MM.1S (cell line): ENCODE results near the gene TPCN2.

Source experiments
- DNase-seq: peaks from one replicate; pipeline ENCODE4 v3.0.0-alpha.2; 2015
- H2AFZ ChIP-seq: fragments of 300-600 bp; sonication (generic); 2 replicates; pipeline ENCODE4 v1.6.0; 2016; ENCODE audit warnings: antibody characterized with exemption, low read length
- H3F3A ChIP-seq: fragments of 300-600 bp; sonication (generic); 2 replicates; pipeline ENCODE4 v1.6.1; 2016; ENCODE audit warnings: mild to moderate bottlenecking, antibody characterized with exemption, low read length, moderate library complexity, mixed read lengths; ENCODE audit not compliant: insufficient read depth
- H3K27ac ChIP-seq: fragments of 300-600 bp; sonication (generic); 2 replicates; pipeline ENCODE4 v1.5.1; 2016; ENCODE audit warnings: mild to moderate bottlenecking, low read length
- H3K27me3 ChIP-seq: fragments of 300-600 bp; sonication (generic); replicated peaks from 2 replicates; pipeline ENCODE4 v1.6.0; 2016; ENCODE audit warnings: low read length; ENCODE audit not compliant: insufficient read depth
- H3K36me3 ChIP-seq: fragments of 300-600 bp; sonication (generic); replicated peaks from 2 replicates; pipeline ENCODE4 v1.6.1; 2016; ENCODE audit warnings: mild to moderate bottlenecking, low read length, mixed read lengths; ENCODE audit not compliant: insufficient read depth
- H3K4me1 ChIP-seq: fragments of 300-600 bp; sonication (generic); 2 replicates; pipeline ENCODE4 v1.6.1; 2016; ENCODE audit warnings: low read length, mixed read lengths
- H3K4me2 ChIP-seq: fragments of 300-600 bp; sonication (generic); 2 replicates; pipeline ENCODE4 v1.6.0; 2016; ENCODE audit warnings: low read depth, low read length
- H3K4me3 ChIP-seq: fragments of 300-600 bp; sonication (generic); 2 replicates; pipeline ENCODE4 v1.5.1; 2016; ENCODE audit warnings: low read length, mixed read lengths
- H3K79me2 ChIP-seq: fragments of 300-600 bp; sonication (generic); 2 replicates; pipeline ENCODE4 v1.6.1; 2016; ENCODE audit warnings: mixed run types, low read length, mixed read lengths
- H3K9ac ChIP-seq: fragments of 300-600 bp; sonication (generic); 2 replicates; pipeline ENCODE4 v1.6.1; 2016; ENCODE audit warnings: low read length, mixed read lengths
- H3K9me2 ChIP-seq: fragments of 300-600 bp; sonication (generic); replicated peaks from 2 replicates; pipeline ENCODE4 v1.6.1; 2016; ENCODE audit warnings: mild to moderate bottlenecking, low read length, mixed read lengths; ENCODE audit not compliant: insufficient read depth
- H3K9me3 ChIP-seq: fragments of 300-600 bp; sonication (generic); replicated peaks from 2 replicates; pipeline ENCODE4 v1.6.1; 2016; ENCODE audit warnings: mild to moderate bottlenecking, low read length, mixed read lengths; ENCODE audit not compliant: insufficient read depth
- H4K20me1 ChIP-seq: fragments of 300-600 bp; sonication (generic); 2 replicates; pipeline ENCODE4 v1.6.1; 2016; ENCODE audit warnings: mild to moderate bottlenecking, low read length, moderate library complexity, mixed read lengths; ENCODE audit not compliant: insufficient read depth
- EZH2 ChIP-seq: fragments of 300-600 bp; sonication (generic); optimal IDR thresholded peaks from 2 replicates; pipeline ENCODE3; 2017; ENCODE audit warnings: low read depth, mild to moderate bottlenecking, antibody characterized with exemption, low read length, mixed read lengths
- EZH2phosphoT487 ChIP-seq: fragments of 300-600 bp; sonication (generic); IDR thresholded peaks from 2 replicates; pipeline ENCODE4 v1.6.1; 2018; ENCODE audit warnings: antibody characterized with exemption, low read length
- TF ChIP-seq, protein P1 (sequence below): fragments of 300-600 bp; sonication (generic); IDR thresholded peaks from 2 replicates; pipeline ENCODE4 v1.5.1; 2016; ENCODE audit warnings: antibody characterized with exemption, low read length, mixed read lengths

The TPCN2 gene

GRCh38 chr11:69006816-69007215, 41.9 kb upstream of the TPCN2 start:
- Histone ChIP-seq H2AFZ (no peak overlapping the region), H3K9me3 (no peaks in the 10 kb centered on the region), H3K4me1 (no peaks in the 10 kb centered on the region), H3K9ac (no peak overlapping the region), H3K36me3 (no peaks in the 10 kb centered on the region), H3K4me3 (no peak overlapping the region), H3K9me2 (no peaks in the 10 kb centered on the region), H3K4me2 (no peak overlapping the region), H3K27ac (no peak overlapping the region), H3K79me2 (no peaks in the 10 kb centered on the region), H3K27me3 (peaks cover 99% of the 10 kb centered on the region), H3F3A (no peaks in the 10 kb centered on the region), H4K20me1 (no peaks in the 10 kb centered on the region)
- no peak for DNase-seq
- TF ChIP-seq, protein P1, sequence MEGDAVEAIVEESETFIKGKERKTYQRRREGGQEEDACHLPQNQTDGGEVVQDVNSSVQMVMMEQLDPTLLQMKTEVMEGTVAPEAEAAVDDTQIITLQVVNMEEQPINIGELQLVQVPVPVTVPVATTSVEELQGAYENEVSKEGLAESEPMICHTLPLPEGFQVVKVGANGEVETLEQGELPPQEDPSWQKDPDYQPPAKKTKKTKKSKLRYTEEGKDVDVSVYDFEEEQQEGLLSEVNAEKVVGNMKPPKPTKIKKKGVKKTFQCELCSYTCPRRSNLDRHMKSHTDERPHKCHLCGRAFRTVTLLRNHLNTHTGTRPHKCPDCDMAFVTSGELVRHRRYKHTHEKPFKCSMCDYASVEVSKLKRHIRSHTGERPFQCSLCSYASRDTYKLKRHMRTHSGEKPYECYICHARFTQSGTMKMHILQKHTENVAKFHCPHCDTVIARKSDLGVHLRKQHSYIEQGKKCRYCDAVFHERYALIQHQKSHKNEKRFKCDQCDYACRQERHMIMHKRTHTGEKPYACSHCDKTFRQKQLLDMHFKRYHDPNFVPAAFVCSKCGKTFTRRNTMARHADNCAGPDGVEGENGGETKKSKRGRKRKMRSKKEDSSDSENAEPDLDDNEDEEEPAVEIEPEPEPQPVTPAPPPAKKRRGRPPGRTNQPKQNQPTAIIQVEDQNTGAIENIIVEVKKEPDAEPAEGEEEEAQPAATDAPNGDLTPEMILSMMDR = no peak
- TF ChIP-seq EZH2phosphoT487 = no peak
- no peak for TF ChIP-seq EZH2

- H3K9me2 ChIP-seq = no peaks in the 10 kb centered on the region
- H4K20me1 ChIP-seq = no peaks in the 10 kb centered on the region
- no peak for DNase-seq
- H3K4me2 ChIP-seq = no peak overlapping the region
- H3K79me2 ChIP-seq = no peaks in the 10 kb centered on the region
- H3K4me3 ChIP-seq = no peak overlapping the region
- no peak overlapping the region for H3K27ac ChIP-seq
- TF ChIP-seq, protein P1 = no peak
- TF ChIP-seq EZH2 (no peak), EZH2phosphoT487 (no peak)
- no peaks in the 10 kb centered on the region for H3K9me3 ChIP-seq
- no peak overlapping the region for H3K9ac ChIP-seq
- no peaks in the 10 kb centered on the region for H3K36me3 ChIP-seq
- H3K4me1 ChIP-seq = no peaks in the 10 kb centered on the region
- no peak overlapping the region for H2AFZ ChIP-seq
- H3K27me3 ChIP-seq = peaks cover 100% of the 10 kb centered on the region
- H3F3A ChIP-seq = no peaks in the 10 kb centered on the region
These were observed 40.8 kb upstream of the TPCN2 start for GRCh38 chr11:69007975-69008381.

- Histone ChIP-seq H4K20me1 (no peaks in the 10 kb centered on the region), H3K27ac (no peak overlapping the region), H3K27me3 (peaks cover 100% of the 10 kb centered on the region), H3K4me3 (no peak overlapping the region), H3K9me3 (no peaks in the 10 kb centered on the region), H3K36me3 (no peaks in the 10 kb centered on the region), H3K79me2 (no peaks in the 10 kb centered on the region), H2AFZ (no peak overlapping the region), H3K4me2 (no peak overlapping the region), H3K4me1 (no peaks in the 10 kb centered on the region), H3K9me2 (no peaks in the 10 kb centered on the region), H3K9ac (no peak overlapping the region), H3F3A (no peaks in the 10 kb centered on the region)
- TF ChIP-seq, protein P1 = no peak
- TF ChIP-seq EZH2 = no peak
- no peak for TF ChIP-seq EZH2phosphoT487
- no peak for DNase-seq
These were observed 39.8 kb upstream of the TPCN2 start for GRCh38 chr11:69008737-69009440.
